Esophagus muscularis mucosa (tissue), 3 donors: ENCODE data around the gene EDC3.

Experiments used
- CTCF ChIP-seq, 3 experiments: fragments of 200-600 bp in 2 of 3; fragments of 450-650 bp in 1 of 3; sonication (generic) in 2 of 3; IDR thresholded peaks; one replicate each; pipeline ENCODE4 v1.5.1; 2017 to 2019; ENCODE audit warnings: antibody characterized with exemption in 3 of 3, mild to moderate bottlenecking in 2 of 3, moderate library complexity in 1 of 3
- EP300 ChIP-seq: sonication (generic); formaldehyde crosslinking; IDR thresholded peaks from one replicate; pipeline ENCODE4 v1.6.1; 2017; ENCODE audit warnings: antibody characterized with exemption

DNA sequence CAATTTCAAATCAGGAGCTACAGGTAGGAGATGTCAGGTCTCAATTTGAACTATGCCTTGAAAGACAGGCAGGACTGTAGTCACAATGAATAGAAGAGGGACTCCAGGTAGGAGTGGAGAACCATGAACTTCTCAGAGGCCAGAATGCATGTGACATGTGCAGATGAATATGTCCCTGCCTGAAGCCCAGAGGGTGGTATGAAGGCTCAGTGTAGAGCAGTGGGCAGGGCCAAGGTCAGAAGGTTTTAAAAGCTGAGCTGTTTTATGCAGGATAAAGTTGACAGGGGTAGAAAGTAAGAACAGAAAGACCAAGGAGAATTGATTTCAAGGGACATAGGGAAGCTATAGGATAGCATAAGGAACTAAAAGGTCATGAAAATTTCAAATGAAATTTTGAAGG is 49.3 kb downstream of the EDC3 start:
- no peak for TF ChIP-seq CTCF (IDR thresholded peaks at IDR 0.05)
- TF ChIP-seq EP300: no peak
